Measurements from ENCODE around the gene AKR7A2. TPM values are rescaled to one million over a fixed set of nuclear protein-coding genes. Genes with fewer than 3 reads are reported as not detected.

The AKR7A2 gene
- total RNA-seq, 4 donors from 2014 or later: 25.6 to 100 (median 76.4) TPM

DNA sequence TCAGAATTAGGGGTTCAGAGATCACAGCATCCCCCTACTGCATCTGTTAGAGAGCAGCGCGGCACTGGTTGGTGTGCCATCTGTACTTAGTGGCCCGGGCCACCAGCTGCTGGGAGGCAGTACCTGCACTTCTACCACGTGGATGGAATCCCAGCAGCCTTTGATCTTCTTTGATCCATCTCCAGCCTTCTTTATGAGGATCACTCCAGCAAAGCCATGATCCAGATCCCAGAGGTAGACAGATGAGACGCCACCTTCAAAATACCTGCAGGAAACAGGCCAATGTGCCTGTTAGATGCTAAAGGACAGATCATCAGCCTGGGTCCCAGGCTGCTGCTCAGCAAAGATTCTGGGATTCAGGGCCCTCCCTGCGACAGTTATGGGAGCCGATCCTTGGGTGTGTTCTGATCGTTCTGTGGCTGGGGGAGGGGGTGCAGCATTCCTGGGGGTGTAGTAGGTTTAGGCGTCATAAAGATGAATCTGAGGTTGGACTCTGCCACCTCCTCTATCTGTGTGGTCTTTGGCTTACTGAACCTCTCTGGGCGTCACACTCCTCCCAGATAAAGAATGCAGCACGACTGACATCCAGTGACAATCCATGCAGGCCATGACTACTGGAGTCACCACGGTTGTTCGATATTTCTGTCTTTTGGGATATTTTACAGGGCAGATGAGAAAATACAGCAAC lies 45.5 kb upstream of the AKR7A2 start:
- TF ChIP-seq CTCF (IDR thresholded peaks at IDR 0.05; ENCODE audit: low read depth): no peak

DNA sequence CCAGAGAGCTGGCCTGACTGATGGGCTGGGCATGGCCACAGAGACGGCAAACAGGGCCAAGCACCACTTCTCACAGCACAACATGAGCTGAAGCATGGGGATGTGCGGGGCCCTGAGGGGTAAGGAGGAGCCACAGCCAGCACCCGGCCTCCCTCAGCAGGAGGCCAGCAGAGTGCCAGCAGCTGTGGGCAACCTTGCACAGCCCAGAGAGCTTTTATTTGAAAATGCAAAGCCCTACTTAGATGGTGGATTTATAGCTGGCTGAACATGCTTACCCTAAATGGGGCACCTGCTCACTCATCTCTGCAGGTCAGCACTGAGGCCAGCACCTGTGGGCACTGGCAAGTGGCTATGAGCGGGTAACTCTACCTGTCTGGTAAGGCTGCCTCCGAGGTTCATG lies 44.3 kb upstream of the AKR7A2 start:
- no peak for TF ChIP-seq CTCF (IDR thresholded peaks at IDR 0.05; ENCODE audit: low read depth)

- no peak for TF ChIP-seq CTCF (IDR thresholded peaks at IDR 0.05; ENCODE audit: low read depth)
Measured at GRCh38 chr1:19354531-19354981, 42.6 kb upstream of the AKR7A2 start.

- TF ChIP-seq CTCF (IDR thresholded peaks at IDR 0.05; ENCODE audit: low read depth): no peak
Measured at GRCh38 chr1:19353596-19353995, 41.7 kb upstream of the AKR7A2 start.

- no peak for TF ChIP-seq CTCF (IDR thresholded peaks at IDR 0.05; ENCODE audit: low read depth)
Measured at GRCh38 chr1:19352839-19353238, 40.9 kb upstream of the AKR7A2 start.

- TF ChIP-seq CTCF (IDR thresholded peaks at IDR 0.05; ENCODE audit: low read depth): no peak
Measured at GRCh38 chr1:19351873-19352272, 39.9 kb upstream of the AKR7A2 start.

- TF ChIP-seq CTCF (IDR thresholded peaks at IDR 0.05; ENCODE audit: low read depth): no peak
Measured at GRCh38 chr1:19350566-19350965, 38.6 kb upstream of the AKR7A2 start.
